HEK293 (cell line): ENCODE measurements around the gene GSN.

Source experiments
- CTCF ChIA-PET: fragments of 350-600 bp; formaldehyde crosslinking; extraction: SDS; loops from one replicate; lab custom pipeline; 2021; ENCODE audit warnings: antibody characterized with exemption; lab: Yijun Ruan, JAX
- POLR2A ChIA-PET: fragments of 300-600 bp; formaldehyde crosslinking; extraction: SDS; loops from one replicate; lab custom pipeline; 2020; ENCODE audit warnings: antibody characterized with exemption, inconsistent platforms; lab: Yijun Ruan, JAX
- H3K27ac ChIP-seq: fragments of 200-500 bp; sonication (Bioruptor generic); 2 replicates; pipeline ENCODE4 v1.5.1; 2014; ENCODE audit warnings: low read depth, low read length, control low read depth, inconsistent platforms; ENCODE audit errors: extremely low read depth
- H3K36me3 ChIP-seq, 2 experiments: fragments of 200-500 bp in 1 of 2; sonication (Bioruptor generic) in 1 of 2; 1 replicate in 1 of 2; 2 replicates in 1 of 2; pipeline ENCODE4 v1.5.1; 2014 to 2017; ENCODE audit warnings: inconsistent platforms in 2 of 2, low read length in 2 of 2; ENCODE audit not compliant: control insufficient read depth in 2 of 2, insufficient read depth in 1 of 2
- H3K4me1 ChIP-seq: fragments of 200-500 bp; sonication (Bioruptor generic); 2 replicates; pipeline ENCODE4 v1.5.1; 2014; ENCODE audit warnings: mild to moderate bottlenecking, low read length, inconsistent platforms; ENCODE audit not compliant: control insufficient read depth, insufficient read depth
- H3K4me3 ChIP-seq: 2 replicates; pipeline ENCODE4 v1.5.1; 2011; ENCODE audit warnings: low read depth, mild to moderate bottlenecking, control low read depth, low read length, moderate library complexity
- H3K9me3 ChIP-seq: fragments of 200-500 bp; sonication (Bioruptor generic); 2 replicates; pipeline ENCODE4 v1.5.1; 2014; ENCODE audit warnings: low read depth, low read length, inconsistent platforms; ENCODE audit not compliant: control insufficient read depth, insufficient read depth
- IKZF3 ChIP-seq: fragments of 450-650 bp; IDR thresholded peaks from 2 replicates; pipeline ENCODE4 v1.5.0; 2018; ENCODE audit warnings: missing biosample characterization, mild to moderate bottlenecking, missing genetic modification characterization, moderate library complexity
- KLF16 ChIP-seq: fragments of 450-650 bp; formaldehyde crosslinking; IDR thresholded peaks from 2 replicates; pipeline ENCODE4 v1.5.1; 2017; ENCODE audit warnings: missing biosample characterization, missing genetic modification characterization
- SP7 ChIP-seq: fragments of 450-650 bp; formaldehyde crosslinking; IDR thresholded peaks from 2 replicates; pipeline ENCODE4 v1.5.1; 2016; ENCODE audit warnings: missing biosample characterization, missing genetic modification characterization
- ZBTB21 ChIP-seq: fragments of 450-650 bp; formaldehyde crosslinking; IDR thresholded peaks from 2 replicates; pipeline ENCODE4 v1.5.1; 2017; ENCODE audit warnings: missing biosample characterization, missing genetic modification characterization
- ZNF266 ChIP-seq: fragments of 450-650 bp; formaldehyde crosslinking; IDR thresholded peaks from 2 replicates; pipeline ENCODE4 v1.5.1; 2016; ENCODE audit warnings: missing biosample characterization, missing genetic modification characterization, low read depth
- ZNF311 ChIP-seq: fragments of 450-650 bp; formaldehyde crosslinking; IDR thresholded peaks from 2 replicates; pipeline ENCODE4 v1.5.1; 2017; ENCODE audit warnings: missing biosample characterization, missing genetic modification characterization, borderline replicate concordance
- ZNF423 ChIP-seq: fragments of 450-650 bp; formaldehyde crosslinking; IDR thresholded peaks from 2 replicates; pipeline ENCODE4 v1.5.1; 2016; ENCODE audit warnings: missing biosample characterization, missing genetic modification characterization
- ZNF701 ChIP-seq: fragments of 450-650 bp; formaldehyde crosslinking; IDR thresholded peaks from 2 replicates; pipeline ENCODE4 v1.5.1; 2016; ENCODE audit warnings: missing biosample characterization, missing genetic modification characterization
- ZNF747 ChIP-seq: fragments of 450-650 bp; formaldehyde crosslinking; IDR thresholded peaks from 2 replicates; pipeline ENCODE4 v1.5.1; 2016; ENCODE audit warnings: missing biosample characterization, missing genetic modification characterization
- ZNF830 ChIP-seq: fragments of 450-650 bp; IDR thresholded peaks from 2 replicates; pipeline ENCODE4 v1.5.0; 2018; ENCODE audit warnings: missing biosample characterization, missing genetic modification characterization, low read depth, mild to moderate bottlenecking, moderate library complexity
- TF ChIP-seq, protein P1 (sequence below): fragments of 450-650 bp; formaldehyde crosslinking; IDR thresholded peaks from 2 replicates; pipeline ENCODE4 v1.5.1; 2016; ENCODE audit warnings: missing biosample characterization, missing genetic modification characterization, borderline replicate concordance
- TF ChIP-seq, protein P2 (sequence below): fragments of 450-650 bp; formaldehyde crosslinking; IDR thresholded peaks from 2 replicates; pipeline ENCODE4 v1.5.1; 2017; ENCODE audit warnings: missing biosample characterization, missing genetic modification characterization
- TF ChIP-seq, protein P3 (sequence below): fragments of 450-650 bp; formaldehyde crosslinking; IDR thresholded peaks from 2 replicates; pipeline ENCODE4 v1.5.1; 2016; ENCODE audit warnings: missing biosample characterization, missing genetic modification characterization
- TF ChIP-seq, protein P4 (sequence below): fragments of 450-650 bp; formaldehyde crosslinking; IDR thresholded peaks from 2 replicates; pipeline ENCODE4 v1.5.1; 2016; ENCODE audit warnings: missing biosample characterization, missing genetic modification characterization, low read depth

The GSN gene

DNA sequence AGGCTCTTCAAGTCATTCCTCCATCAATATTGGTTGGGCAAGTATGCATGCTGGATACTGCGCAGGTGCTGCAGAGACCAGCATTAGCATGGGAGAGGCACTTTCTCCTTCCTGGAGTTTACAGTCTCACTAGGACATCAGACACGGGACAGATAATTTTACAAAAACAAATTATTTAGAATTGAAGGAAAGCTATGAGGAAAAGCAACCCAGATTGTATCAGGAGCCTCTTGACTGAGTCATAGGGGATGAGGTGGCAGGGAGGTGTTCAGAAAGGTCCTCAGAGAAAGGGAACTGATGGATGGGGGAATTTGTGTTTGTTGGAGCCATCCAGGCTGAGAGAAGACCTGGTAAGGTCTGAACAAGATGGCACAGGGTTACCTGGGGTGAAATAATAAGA, 41.8 kb upstream of the GSN start (continued):
- TF ChIP-seq ZNF747 (tag by site-specific recombination): no peak
- TF ChIP-seq ZNF830: no peak

DNA sequence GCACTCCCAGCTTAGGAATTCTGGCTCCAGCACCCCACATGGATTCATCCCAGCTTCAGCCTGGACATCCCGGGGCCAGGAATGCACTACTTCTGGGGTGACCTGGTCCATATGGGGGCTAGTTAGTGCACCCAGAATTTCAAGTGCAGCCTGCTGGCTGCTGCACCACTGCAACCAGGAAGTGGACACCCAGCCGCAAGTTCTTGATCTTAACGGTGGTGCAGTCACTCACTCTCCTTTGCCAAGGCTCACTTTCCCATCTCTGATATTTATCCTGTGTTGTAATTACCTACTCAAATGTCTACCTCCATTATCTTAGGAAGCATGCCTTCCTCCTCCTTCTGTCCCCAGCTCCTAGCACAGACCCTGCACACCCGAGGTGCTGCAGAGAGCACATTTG, 40.1 kb upstream of the GSN start:
- CTCF ChIA-PET: interaction anchor here (0.9 to 3.9 kb wide), 2 partner anchors 12 to 15 kb away, joined by 3 to 19 read pairs; no protein-coding TSS in a partner anchor
- POLR2A ChIA-PET: no interaction called here
- Histone ChIP-seq H3K27ac (no peak overlapping the region), H3K4me1 (peaks cover 3% of the 10 kb centered on the region; the same call in 1 of the 2 replicates)
- TF ChIP-seq ZNF701 (tag by site-specific recombination): no peak
- no peak for TF ChIP-seq ZNF423 (tag by site-specific recombination)
- no peak for TF ChIP-seq ZNF266 (tag by site-specific recombination)
- TF ChIP-seq ZBTB21: no peak
- TF ChIP-seq KLF16 (tag by site-specific recombination): no peak
- TF ChIP-seq, protein P1, sequence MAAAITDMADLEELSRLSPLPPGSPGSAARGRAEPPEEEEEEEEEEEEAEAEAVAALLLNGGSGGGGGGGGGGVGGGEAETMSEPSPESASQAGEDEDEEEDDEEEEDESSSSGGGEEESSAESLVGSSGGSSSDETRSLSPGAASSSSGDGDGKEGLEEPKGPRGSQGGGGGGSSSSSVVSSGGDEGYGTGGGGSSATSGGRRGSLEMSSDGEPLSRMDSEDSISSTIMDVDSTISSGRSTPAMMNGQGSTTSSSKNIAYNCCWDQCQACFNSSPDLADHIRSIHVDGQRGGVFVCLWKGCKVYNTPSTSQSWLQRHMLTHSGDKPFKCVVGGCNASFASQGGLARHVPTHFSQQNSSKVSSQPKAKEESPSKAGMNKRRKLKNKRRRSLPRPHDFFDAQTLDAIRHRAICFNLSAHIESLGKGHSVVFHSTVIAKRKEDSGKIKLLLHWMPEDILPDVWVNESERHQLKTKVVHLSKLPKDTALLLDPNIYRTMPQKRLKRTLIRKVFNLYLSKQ: no peak
- TF ChIP-seq, protein P2, sequence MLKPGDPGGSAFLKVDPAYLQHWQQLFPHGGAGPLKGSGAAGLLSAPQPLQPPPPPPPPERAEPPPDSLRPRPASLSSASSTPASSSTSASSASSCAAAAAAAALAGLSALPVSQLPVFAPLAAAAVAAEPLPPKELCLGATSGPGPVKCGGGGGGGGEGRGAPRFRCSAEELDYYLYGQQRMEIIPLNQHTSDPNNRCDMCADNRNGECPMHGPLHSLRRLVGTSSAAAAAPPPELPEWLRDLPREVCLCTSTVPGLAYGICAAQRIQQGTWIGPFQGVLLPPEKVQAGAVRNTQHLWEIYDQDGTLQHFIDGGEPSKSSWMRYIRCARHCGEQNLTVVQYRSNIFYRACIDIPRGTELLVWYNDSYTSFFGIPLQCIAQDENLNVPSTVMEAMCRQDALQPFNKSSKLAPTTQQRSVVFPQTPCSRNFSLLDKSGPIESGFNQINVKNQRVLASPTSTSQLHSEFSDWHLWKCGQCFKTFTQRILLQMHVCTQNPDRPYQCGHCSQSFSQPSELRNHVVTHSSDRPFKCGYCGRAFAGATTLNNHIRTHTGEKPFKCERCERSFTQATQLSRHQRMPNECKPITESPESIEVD (tag by site-specific recombination): no peak
- TF ChIP-seq IKZF3 (tag by site-specific recombination): no peak
- TF ChIP-seq, protein P3, sequence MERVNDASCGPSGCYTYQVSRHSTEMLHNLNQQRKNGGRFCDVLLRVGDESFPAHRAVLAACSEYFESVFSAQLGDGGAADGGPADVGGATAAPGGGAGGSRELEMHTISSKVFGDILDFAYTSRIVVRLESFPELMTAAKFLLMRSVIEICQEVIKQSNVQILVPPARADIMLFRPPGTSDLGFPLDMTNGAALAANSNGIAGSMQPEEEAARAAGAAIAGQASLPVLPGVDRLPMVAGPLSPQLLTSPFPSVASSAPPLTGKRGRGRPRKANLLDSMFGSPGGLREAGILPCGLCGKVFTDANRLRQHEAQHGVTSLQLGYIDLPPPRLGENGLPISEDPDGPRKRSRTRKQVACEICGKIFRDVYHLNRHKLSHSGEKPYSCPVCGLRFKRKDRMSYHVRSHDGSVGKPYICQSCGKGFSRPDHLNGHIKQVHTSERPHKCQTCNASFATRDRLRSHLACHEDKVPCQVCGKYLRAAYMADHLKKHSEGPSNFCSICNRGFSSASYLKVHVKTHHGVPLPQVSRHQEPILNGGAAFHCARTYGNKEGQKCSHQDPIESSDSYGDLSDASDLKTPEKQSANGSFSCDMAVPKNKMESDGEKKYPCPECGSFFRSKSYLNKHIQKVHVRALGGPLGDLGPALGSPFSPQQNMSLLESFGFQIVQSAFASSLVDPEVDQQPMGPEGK: no peak
- TF ChIP-seq, all 188 proteins: peak for 0
- Histone ChIP-seq H3K36me3 (no peaks in the 10 kb centered on the region), H3K4me3 (no peak overlapping the region), H3K9me3 (no peaks in the 10 kb centered on the region)

DNA sequence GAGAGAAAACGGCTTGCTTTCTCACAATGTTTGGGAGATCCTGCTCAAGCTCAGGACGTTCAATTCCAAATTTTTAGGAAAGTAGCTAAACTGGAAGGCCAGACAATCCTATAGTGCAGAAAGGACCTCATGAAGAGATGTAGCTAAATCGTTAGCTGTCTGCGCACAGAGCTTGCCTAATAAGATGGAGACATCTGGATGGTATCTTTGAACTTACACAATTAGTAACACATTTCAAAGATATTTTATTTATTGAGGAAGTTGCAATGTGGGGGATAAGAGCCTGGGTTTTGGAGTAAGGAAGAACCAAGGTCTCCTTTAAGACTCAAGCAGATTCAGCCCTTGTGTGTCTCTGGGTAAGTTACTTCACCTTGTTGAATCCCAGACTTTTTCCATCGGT, 37.7 kb upstream of the GSN start:
- Histone ChIP-seq H3K9me3 (no peaks in the 10 kb centered on the region), H3K4me1 (peaks cover 1% of the 10 kb centered on the region; the same call in 1 of the 2 replicates), H3K27ac (no peak overlapping the region), H3K4me3 (no peak overlapping the region), H3K36me3 (no peaks in the 10 kb centered on the region)
- TF ChIP-seq ZNF311 (tag by site-specific recombination): no peak
- TF ChIP-seq, protein P3: no peak
- no peak for TF ChIP-seq SP7 (tag by site-specific recombination)
- TF ChIP-seq, protein P4, sequence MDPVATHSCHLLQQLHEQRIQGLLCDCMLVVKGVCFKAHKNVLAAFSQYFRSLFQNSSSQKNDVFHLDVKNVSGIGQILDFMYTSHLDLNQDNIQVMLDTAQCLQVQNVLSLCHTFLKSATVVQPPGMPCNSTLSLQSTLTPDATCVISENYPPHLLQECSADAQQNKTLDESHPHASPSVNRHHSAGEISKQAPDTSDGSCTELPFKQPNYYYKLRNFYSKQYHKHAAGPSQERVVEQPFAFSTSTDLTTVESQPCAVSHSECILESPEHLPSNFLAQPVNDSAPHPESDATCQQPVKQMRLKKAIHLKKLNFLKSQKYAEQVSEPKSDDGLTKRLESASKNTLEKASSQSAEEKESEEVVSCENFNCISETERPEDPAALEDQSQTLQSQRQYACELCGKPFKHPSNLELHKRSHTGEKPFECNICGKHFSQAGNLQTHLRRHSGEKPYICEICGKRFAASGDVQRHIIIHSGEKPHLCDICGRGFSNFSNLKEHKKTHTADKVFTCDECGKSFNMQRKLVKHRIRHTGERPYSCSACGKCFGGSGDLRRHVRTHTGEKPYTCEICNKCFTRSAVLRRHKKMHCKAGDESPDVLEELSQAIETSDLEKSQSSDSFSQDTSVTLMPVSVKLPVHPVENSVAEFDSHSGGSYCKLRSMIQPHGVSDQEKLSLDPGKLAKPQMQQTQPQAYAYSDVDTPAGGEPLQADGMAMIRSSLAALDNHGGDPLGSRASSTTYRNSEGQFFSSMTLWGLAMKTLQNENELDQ (tag by site-specific recombination): no peak
- CTCF ChIA-PET: interaction anchor here (1.3 to 3.5 kb wide), 2 partner anchors 17 to 19 kb away, joined by 4 to 17 read pairs; no protein-coding TSS in a partner anchor
- POLR2A ChIA-PET: no interaction called here
